ENCODE measurements around the gene NIM1K. TPM values are rescaled to one million over a fixed set of nuclear protein-coding genes. Genes with fewer than 3 reads are reported as not detected.
A peak's percentile ranks its signal among the peaks of the same experiment; 100 is the strongest.

The NIM1K gene
- total and polyA plus RNA-seq, 12 donors: 0.07 to 0.42 (median 0.22) TPM; not detected in 2

GRCh38 chr5:43202380-43202779 is 10.4 kb downstream of the NIM1K start:
- Histone ChIP-seq H3K4me1 (no peaks in the 10 kb centered on the region), H3K36me3 (no peaks in the 10 kb centered on the region), H3K27me3 (peaks cover 0 to 5% (median 0%) of the 10 kb centered on the region in 7 donors), H3K27ac (no peak overlapping the region), H3K4me3 (no peak overlapping the region), H3K9me3 (no peaks in the 10 kb centered on the region)
- intact Hi-C loops (cut with DNase I): no loop called here
- no peak for TF ChIP-seq CTCF (IDR thresholded peaks at IDR 0.05)
- 51 to 53% methylated on average over 5 of the region's 5 CpGs for WGBS, 2 donors
- no peak for DNase-seq
- ATAC-seq: no peak

GRCh38 chr5:43203373-43203772 is 11.3 kb downstream of the NIM1K start:
- Histone ChIP-seq H3K27me3 (peaks cover 0 to 5% (median 0%) of the 10 kb centered on the region in 7 donors), H3K9me3 (no peaks in the 10 kb centered on the region), H3K27ac (no peak overlapping the region), H3K4me3 (no peak overlapping the region), H3K4me1 (no peaks in the 10 kb centered on the region), H3K36me3 (no peaks in the 10 kb centered on the region)
- ATAC-seq (no peak), DNase-seq (no peak)
- WGBS, 2 donors: 92 to 93% methylated on average over 5 of the region's 5 CpGs
- TF ChIP-seq CTCF (IDR thresholded peaks at IDR 0.05): no peak
- intact Hi-C loops (cut with DNase I): no loop called here

- H3K27me3 ChIP-seq: peaks cover 0 to 5% (median 0%) of the 10 kb centered on the region in 7 donors
- no peaks in the 10 kb centered on the region for H3K36me3 ChIP-seq
- WGBS, 2 donors: 78 to 80% methylated on average over 2 of the region's 2 CpGs
- ATAC-seq (no peak), DNase-seq (no peak)
- no peaks in the 10 kb centered on the region for H3K9me3 ChIP-seq
- no peak overlapping the region for H3K27ac ChIP-seq
- H3K4me3 ChIP-seq: no peak overlapping the region
- H3K4me1 ChIP-seq: no peaks in the 10 kb centered on the region
- intact Hi-C loops (cut with DNase I): no loop called here
- no peak for TF ChIP-seq CTCF (IDR thresholded peaks at IDR 0.05)
These were observed 12.9 kb downstream of the NIM1K start for GRCh38 chr5:43204958-43205357.

- H3K27me3 ChIP-seq: peaks cover 0 to 5% (median 0%) of the 10 kb centered on the region in 7 donors
- intact Hi-C loops (cut with DNase I): no loop called here
- no peaks in the 10 kb centered on the region for H3K36me3 ChIP-seq
- no peaks in the 10 kb centered on the region for H3K4me1 ChIP-seq
- DNase-seq: no peak
- 64 to 66% methylated on average over 4 of the region's 4 CpGs for WGBS, 2 donors
- H3K4me3 ChIP-seq: no peak overlapping the region
- ATAC-seq: peak in 1 of 8 donors; percentile 28
- H3K9me3 ChIP-seq: no peaks in the 10 kb centered on the region
- no peak overlapping the region for H3K27ac ChIP-seq
- TF ChIP-seq CTCF (IDR thresholded peaks at IDR 0.05): no peak
These were observed 15.6 kb downstream of the NIM1K start for GRCh38 chr5:43207601-43208000.
